Breast epithelium (tissue), 3 donors: ENCODE measurements around the gene ABCC4.

ENCODE experiments used
- CTCF ChIP-seq, 3 donors: fragments of 450-650 bp; IDR thresholded peaks; one replicate each; pipeline ENCODE4 v1.5.1; 2016 to 2017; ENCODE audit warnings: antibody characterized with exemption in 3 of 3, mild to moderate bottlenecking in 3 of 3, moderate library complexity in 3 of 3
- POLR2AphosphoS5 ChIP-seq, 3 donors: sonication (generic); formaldehyde crosslinking; IDR thresholded peaks; one replicate each; pipeline ENCODE4 v1.6.1; 2017; ENCODE audit warnings: antibody characterized with exemption in 3 of 3

- TF ChIP-seq POLR2AphosphoS5 (IDR thresholded peaks at IDR 0.05) (no peak), CTCF (IDR thresholded peaks at IDR 0.05) (no peak)
Observed at GRCh38 chr13:95199896-95200295, 101.4 kb downstream of the ABCC4 start.
